ENCODE measurements around the gene MBP. TPM values are rescaled to one million over a fixed set of nuclear protein-coding genes. Genes with fewer than 3 reads are reported as not detected.

Gene MBP
- total and polyA plus RNA-seq, 2 of the 13 experiments (the other 11 are each of a cell fraction or from before 2014, with no cell fraction given): 5.0 to 8.5 TPM

- no peak overlapping the region for H3K9ac ChIP-seq (ENCODE audit: insufficient read depth, low read depth, low read length)
- H3K27ac ChIP-seq (ENCODE audit: extremely low read length, insufficient read depth, low read length): no peak overlapping the region
- in situ Hi-C loops (cut with HindIII; ENCODE audit: extremely low pct_ligation_motif_present, low pct_unique_long_range_greater_than_20kb): no loop called here
- H3K79me2 ChIP-seq (ENCODE audit: insufficient read depth, low read length): no peaks in the 10 kb centered on the region
- POLR2A ChIA-PET: no interaction called here
- no peak for DNase-seq (ENCODE audit: low spot score)
- WGBS (ENCODE audit: low lambda C conversion rate): 85% methylated on average over 7 of the region's 15 CpGs
- no peaks in the 10 kb centered on the region for H3K27me3 ChIP-seq (ENCODE audit: control insufficient read depth in 1 of 2, insufficient read depth in 2 of 2, low read length in 2 of 2)
- no TSS peak for BruUV-seq (replicated peaks)
- H4K20me1 ChIP-seq (ENCODE audit: insufficient read depth, low read length): no peaks in the 10 kb centered on the region
- no peak for FAIRE-seq
- H2AFZ ChIP-seq (ENCODE audit: low read length): no peak overlapping the region
- intact Hi-C loops (cut with micrococcal nuclease; ENCODE audit: unreplicated experiment): no loop called here
- H3K9me3 ChIP-seq (ENCODE audit: low read length): no peaks in the 10 kb centered on the region
- H3K4me2 ChIP-seq (ENCODE audit: low read depth, low read length): no peak overlapping the region
- CTCF ChIA-PET (ENCODE audit: low intra/inter-chr PET ratio, low total read pairs): no interaction called here
- no peak for TF ChIP-seq SRSF4 (IDR thresholded peaks at IDR 0.05; ENCODE audit: low read depth, low read length, poor library complexity, severe bottlenecking)
- no peak for TF ChIP-seq SRF (IDR thresholded peaks at IDR 0.05; ENCODE audit: low read depth, low read length)
- TF ChIP-seq ZHX2 (IDR thresholded peaks at IDR 0.05; ENCODE audit: low read depth): no peak
- no peak for TF ChIP-seq ZHX2 (CRISPR knock-in tag; IDR thresholded peaks at IDR 0.05; ENCODE audit: borderline replicate concordance)
- TF ChIP-seq ARNTL (CRISPR knock-in tag; IDR thresholded peaks at IDR 0.05): no peak
- no peak for TF ChIP-seq YY1 (IDR thresholded peaks at IDR 0.05; ENCODE audit: insufficient read depth, insufficient replicate concordance, low read depth, low read length)
- TF ChIP-seq ZNF879 (CRISPR knock-in tag; IDR thresholded peaks at IDR 0.05): no peak
- TF ChIP-seq ZNF468 (CRISPR knock-in tag; IDR thresholded peaks at IDR 0.05): no peak
- no peak for TF ChIP-seq DPF2 (CRISPR knock-in tag; IDR thresholded peaks at IDR 0.05; ENCODE audit: borderline replicate concordance, low read depth)
- TF ChIP-seq ZNF326 (CRISPR knock-in tag; IDR thresholded peaks at IDR 0.05; ENCODE audit: borderline replicate concordance): no peak
- no peak for TF ChIP-seq NR2F1 (CRISPR knock-in tag; IDR thresholded peaks at IDR 0.05)
- TF ChIP-seq SMAD1 (CRISPR knock-in tag; IDR thresholded peaks at IDR 0.05; ENCODE audit: borderline replicate concordance, low read depth): no peak
- no peak for TF ChIP-seq ZNF709 (CRISPR knock-in tag; IDR thresholded peaks at IDR 0.05)
- TF ChIP-seq PRPF4 (IDR thresholded peaks at IDR 0.05; ENCODE audit: low read depth, low read length, poor library complexity, severe bottlenecking): no peak
- no peaks in the 10 kb centered on the region for H3K4me1 ChIP-seq (ENCODE audit: insufficient read depth, low read length)
- no peak for ATAC-seq
- H3K36me3 ChIP-seq (replicated peaks in 1 of 2; ENCODE audit: control insufficient read depth in 1 of 2, insufficient read depth in 2 of 2, low read length in 2 of 2): no peaks in the 10 kb centered on the region
- no peak overlapping the region for H3K4me3 ChIP-seq (replicated peaks in 1 of 3; ENCODE audit: insufficient read depth in 1 of 3, low read depth in 2 of 3, low read length in 3 of 3)
Measured at GRCh38 chr18:77025123-77025522, 107.5 kb downstream of the MBP start.

Measured in HepG2 (cell line).